Activated naive CD4-positive, alpha-beta T cell treated with anti-CD3 and anti-CD28 coated beads for 36 hours (primary cell): ENCODE data around the gene BAG5. TPM values are rescaled to one million over a fixed set of nuclear protein-coding genes. Genes with fewer than 3 reads are reported as not detected.
"Not testable (repeated sequence)": the region's sequence is repeated elsewhere in the genome, so short reads cannot be mapped to it uniquely, and the experiment has no call there.

Experiments used
- CTCF ChIA-PET: fragments of 350-600 bp; sonication (Branson Sonifier 250); formaldehyde crosslinking; loops from one replicate; lab custom pipeline; 2021; ENCODE audit warnings: antibody characterized with exemption; lab: Charles Lee
- DNase-seq: peaks from one replicate; pipeline ENCODE4 v3.0.0-alpha.2; 2020
- H3K27ac Mint-ChIP-seq: one replicate; pipeline ENCODE4 v1.8.0; 2021; ENCODE audit warnings: mild to moderate bottlenecking, mixed read lengths
- H3K27me3 Mint-ChIP-seq: one replicate; pipeline ENCODE4 v1.8.0; 2021; ENCODE audit warnings: low read depth, mixed read lengths
- H3K36me3 Mint-ChIP-seq: one replicate; pipeline ENCODE4 v1.8.0; 2021; ENCODE audit warnings: low read depth, mixed read lengths
- H3K4me1 Mint-ChIP-seq: one replicate; pipeline ENCODE4 v1.8.0; 2021; ENCODE audit warnings: low read depth, mixed read lengths
- H3K4me3 Mint-ChIP-seq: one replicate; pipeline ENCODE4 v1.8.0; 2021; ENCODE audit warnings: mild to moderate bottlenecking, moderate library complexity, mixed read lengths
- H3K9me3 Mint-ChIP-seq: one replicate; pipeline ENCODE4 v1.8.0; 2021; ENCODE audit warnings: mixed read lengths
- intact Hi-C: fragments of 100-400 bp; cut with micrococcal nuclease; formaldehyde crosslinking; loops from one replicate; pipeline ENCODE4 v1.15.1; 2023
- total RNA-seq, 2 experiments: library from RNA; stranded (reverse); gene quantifications; one replicate each; pipeline ENCODE4 v1.2.3, GENCODE V29; 2021

The BAG5 gene, protein sequence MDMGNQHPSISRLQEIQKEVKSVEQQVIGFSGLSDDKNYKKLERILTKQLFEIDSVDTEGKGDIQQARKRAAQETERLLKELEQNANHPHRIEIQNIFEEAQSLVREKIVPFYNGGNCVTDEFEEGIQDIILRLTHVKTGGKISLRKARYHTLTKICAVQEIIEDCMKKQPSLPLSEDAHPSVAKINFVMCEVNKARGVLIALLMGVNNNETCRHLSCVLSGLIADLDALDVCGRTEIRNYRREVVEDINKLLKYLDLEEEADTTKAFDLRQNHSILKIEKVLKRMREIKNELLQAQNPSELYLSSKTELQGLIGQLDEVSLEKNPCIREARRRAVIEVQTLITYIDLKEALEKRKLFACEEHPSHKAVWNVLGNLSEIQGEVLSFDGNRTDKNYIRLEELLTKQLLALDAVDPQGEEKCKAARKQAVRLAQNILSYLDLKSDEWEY
- 10 to 100 TPM; 15.5 to 16.6 TPM for total RNA-seq

DNA sequence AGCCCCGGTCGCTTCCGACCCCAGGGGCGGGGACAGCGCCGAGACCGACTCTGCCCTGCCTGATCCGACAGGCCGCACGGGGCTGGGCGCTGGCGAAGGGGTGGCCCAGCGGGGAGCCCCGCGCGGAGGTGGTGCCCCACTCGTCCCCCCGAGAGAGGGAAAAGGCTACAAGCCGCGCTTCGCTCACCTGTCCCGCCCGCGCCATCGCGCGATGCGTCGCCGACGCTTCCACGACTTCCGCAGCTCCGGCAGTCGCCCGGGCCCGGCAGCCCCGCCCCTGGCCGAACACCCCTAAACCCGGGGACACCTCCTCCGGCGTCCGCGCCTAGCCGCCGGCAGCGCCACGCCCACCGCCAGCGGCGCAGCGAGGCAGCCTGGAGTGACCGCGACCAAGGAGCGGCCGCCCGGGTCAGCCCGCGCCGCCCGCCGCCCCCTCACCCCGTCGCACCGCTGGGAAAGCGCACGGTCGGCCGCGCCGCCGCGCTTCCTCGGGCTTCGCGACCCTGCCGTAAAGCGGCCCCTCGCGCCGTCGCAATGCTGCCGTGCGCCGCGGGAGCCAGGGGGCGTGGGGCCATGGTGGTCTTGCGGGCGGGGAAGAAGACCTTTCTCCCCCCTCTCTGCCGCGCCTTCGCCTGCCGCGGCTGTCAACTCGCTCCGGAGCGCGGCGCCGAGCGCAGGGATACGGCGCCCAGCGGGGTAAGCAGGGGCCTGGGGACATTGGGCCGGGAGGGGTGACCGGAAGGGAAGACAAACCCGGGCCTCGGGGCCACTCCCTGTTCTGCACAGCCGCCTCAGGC lies at the start of gene BAG5, which contains the start of gene COA8:
TSS of gene BAG5 (minus strand) at position 229 of the 797 bp plus-strand sequence. CDS start 1,493 bp downstream, outside the sequence.
TSS of gene COA8 (plus strand) at position 532 of the 797 bp plus-strand sequence. CDS start at position 574, 42 bp downstream.
- peak; percentile 90 for DNase-seq
- intact Hi-C loops = loop anchor here (2.0 to 5.0 kb wide), 5 partner anchors 34 to 360 kb away; partner anchors contain the start of genes KLC1, MARK3, TRMT61A and XRCC3
- Mint-ChIP-seq H3K27ac (peak within 1 kb of the TSS; percentile 91), H3K4me3 (peak within 1 kb of the TSS; percentile 89), H3K27me3 (no peaks in the 10 kb centered on the region), H3K4me1 (peaks cover 65% of the 10 kb centered on the region), H3K36me3 (peaks cover 21% of the 10 kb centered on the region), H3K9me3 (no peaks in the 10 kb centered on the region)
- CTCF ChIA-PET = interaction anchor here (1.4 to 1.6 kb wide), 3 partner anchors 11 to 61 kb away, joined by 3 to 8 read pairs (median 4); no protein-coding TSS in a partner anchor

DNA sequence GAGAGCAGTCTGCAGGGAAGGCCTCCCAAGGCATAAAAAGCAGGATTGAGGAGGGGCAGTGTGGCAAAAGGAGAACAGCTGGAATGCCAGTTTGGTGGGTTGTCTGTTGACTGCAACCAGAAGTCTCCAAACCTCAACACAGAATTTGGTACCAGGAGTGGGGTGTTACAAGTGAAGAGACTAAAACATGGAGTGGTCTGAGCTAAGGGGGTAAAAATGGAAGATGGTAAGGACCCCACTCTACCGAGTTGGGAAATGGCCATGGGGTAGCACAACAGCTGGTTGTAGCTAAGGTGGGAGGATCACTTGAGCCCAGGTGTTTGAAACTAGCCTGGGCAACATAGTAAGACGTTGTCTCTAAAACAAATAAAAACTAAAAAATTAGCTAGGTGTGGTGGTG lies 48.8 kb upstream of the BAG5 start:
- Mint-ChIP-seq H3K4me1 (peaks cover 16% of the 10 kb centered on the region), H3K4me3 (no peak overlapping the region), H3K9me3 (peaks cover 11% of the 10 kb centered on the region), H3K36me3 (peaks cover 5% of the 10 kb centered on the region), H3K27ac (no peak overlapping the region), H3K27me3 (peaks cover 3% of the 10 kb centered on the region)
- CTCF ChIA-PET = interaction anchor here (0.6 kb wide), 1 partner anchor 523 kb away, joined by 3 read pairs; no protein-coding TSS in a partner anchor
- DNase-seq = no peak
- intact Hi-C loops = no loop called here

DNA sequence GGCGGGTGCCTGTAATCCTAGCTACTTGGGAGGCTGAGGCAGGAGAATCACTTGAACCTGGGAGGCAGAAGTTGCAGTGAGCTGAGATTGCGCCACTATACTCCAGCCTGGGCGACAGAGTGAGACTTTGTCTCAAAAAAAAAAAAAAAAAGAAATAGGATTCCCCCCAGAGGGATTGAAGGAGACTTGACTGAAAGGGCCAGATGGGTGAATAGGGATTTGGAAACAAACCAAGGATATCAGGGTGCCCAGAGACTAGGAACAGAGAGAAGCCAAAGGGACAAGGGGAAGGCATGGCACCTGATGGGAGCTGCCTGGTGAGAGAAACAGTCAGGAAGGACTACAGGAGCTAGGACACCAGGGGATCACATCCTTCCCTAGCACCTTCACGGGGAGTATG lies 46.6 kb upstream of the BAG5 start:
- peaks cover 16% of the 10 kb centered on the region for H3K4me1 Mint-ChIP-seq
- CTCF ChIA-PET, intact Hi-C loops: not testable (repeated sequence)

DNA sequence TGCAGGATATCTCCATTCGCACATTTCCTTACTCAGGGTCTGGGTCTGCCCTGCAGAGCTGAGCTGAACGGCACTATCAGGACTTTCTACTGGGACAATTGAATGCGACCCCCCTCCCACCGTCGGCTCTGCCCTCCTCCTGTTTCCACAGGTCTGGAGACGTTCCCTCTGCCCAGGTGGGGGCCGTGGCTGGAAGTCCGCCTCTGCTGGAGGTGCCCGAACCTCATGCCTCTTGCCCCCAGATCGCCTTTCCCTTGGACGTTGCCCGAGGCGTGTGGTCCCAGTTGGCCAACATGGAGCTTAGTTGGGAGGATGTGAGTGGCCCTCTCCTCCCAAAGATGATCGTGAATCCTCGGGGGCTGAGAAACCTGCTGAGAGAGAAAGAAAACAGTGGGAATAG lies 45.4 kb upstream of the BAG5 start:
- peaks cover 16% of the 10 kb centered on the region for H3K4me1 Mint-ChIP-seq
- H3K27ac Mint-ChIP-seq = no peak overlapping the region
- intact Hi-C loops = no loop called here
- H3K36me3 Mint-ChIP-seq = peaks cover 5% of the 10 kb centered on the region
- peaks cover 11% of the 10 kb centered on the region for H3K9me3 Mint-ChIP-seq
- CTCF ChIA-PET = interaction anchor here (1.0 kb wide), 1 partner anchor 21 kb away, joined by 3 read pairs; the partner anchor contains the start of gene KLC1
- no peak for DNase-seq
- H3K27me3 Mint-ChIP-seq = peaks cover 3% of the 10 kb centered on the region
- H3K4me3 Mint-ChIP-seq = peak overlapping the region; percentile 61

More for the DNA sequence above, 46.6 kb upstream of the BAG5 start:
- H3K4me3 Mint-ChIP-seq, H3K36me3 Mint-ChIP-seq, H3K27ac Mint-ChIP-seq, DNase-seq, H3K27me3 Mint-ChIP-seq: not testable (repeated sequence)
- peaks cover 11% of the 10 kb centered on the region for H3K9me3 Mint-ChIP-seq

DNA sequence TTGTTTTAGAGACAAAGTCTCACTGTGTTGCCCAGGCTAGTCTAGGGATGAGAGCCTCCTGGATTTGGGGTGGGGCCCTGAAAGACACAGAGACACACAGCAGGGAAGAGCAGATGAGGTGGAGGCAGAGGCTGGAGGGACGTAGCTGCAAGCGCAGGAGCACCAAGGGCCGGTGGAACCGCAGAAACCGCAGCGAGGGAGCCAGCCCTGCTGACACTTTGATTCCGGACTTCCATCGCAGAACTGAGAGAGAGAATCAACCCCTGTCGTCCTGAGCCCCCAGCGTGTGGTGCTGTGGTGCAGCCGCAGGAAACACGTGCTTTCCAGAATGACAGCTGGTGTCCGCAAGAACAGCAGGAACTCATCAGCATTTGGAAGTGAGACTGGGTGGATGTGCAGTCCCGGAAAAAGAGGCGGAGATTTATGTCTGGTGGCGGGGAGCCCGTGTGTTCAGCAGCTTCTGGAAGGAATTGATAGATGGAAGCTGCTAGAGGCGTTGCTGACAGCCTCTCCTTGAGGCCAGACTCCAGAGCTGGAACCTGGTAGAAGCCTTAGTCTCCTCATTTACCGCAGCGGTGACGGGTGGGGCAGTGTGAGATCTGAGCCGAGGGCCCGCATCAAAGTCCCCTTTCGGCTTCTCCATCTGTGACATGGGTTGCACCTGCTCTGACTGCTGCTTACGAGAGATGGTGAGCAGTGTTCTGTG lies 44.7 kb upstream of the BAG5 start:
- peaks cover 11% of the 10 kb centered on the region for H3K9me3 Mint-ChIP-seq
- peaks cover 5% of the 10 kb centered on the region for H3K36me3 Mint-ChIP-seq
- peaks cover 16% of the 10 kb centered on the region for H3K4me1 Mint-ChIP-seq
- peaks cover 3% of the 10 kb centered on the region for H3K27me3 Mint-ChIP-seq
- H3K27ac Mint-ChIP-seq = no peak overlapping the region
- CTCF ChIA-PET = interaction anchor here (1.0 kb wide), 1 partner anchor 22 kb away, joined by 3 read pairs; the partner anchor contains the start of gene KLC1
- H3K4me3 Mint-ChIP-seq = peak overlapping the region; percentile 61
- intact Hi-C loops = no loop called here
- peak; percentile 73 for DNase-seq

DNA sequence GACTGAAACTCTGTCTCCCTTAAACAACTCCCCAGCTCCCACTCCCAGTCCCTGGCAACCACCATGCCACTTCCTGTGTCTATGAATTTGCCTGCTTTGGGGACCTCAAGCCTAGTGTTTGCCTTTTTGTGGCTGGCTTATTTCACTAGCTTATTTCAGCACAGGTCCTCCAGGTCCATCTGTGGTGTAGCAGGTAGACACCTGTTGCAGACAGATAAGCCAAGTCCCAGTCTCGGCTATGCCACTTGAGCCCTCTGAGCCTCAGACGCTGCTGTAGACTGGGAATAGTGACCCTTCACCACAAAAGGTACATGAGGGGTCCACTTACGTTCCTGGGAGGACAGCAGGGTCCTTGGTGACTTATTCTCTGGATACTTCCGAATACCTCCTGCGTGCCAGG lies 42.2 kb upstream of the BAG5 start:
- CTCF ChIA-PET = no interaction called here
- DNase-seq = no peak
- peaks cover 16% of the 10 kb centered on the region for H3K4me1 Mint-ChIP-seq
- H3K36me3 Mint-ChIP-seq = no peaks in the 10 kb centered on the region
- intact Hi-C loops = no loop called here
- peaks cover 3% of the 10 kb centered on the region for H3K27me3 Mint-ChIP-seq
- H3K4me3 Mint-ChIP-seq = no peak overlapping the region
- H3K9me3 Mint-ChIP-seq = no peaks in the 10 kb centered on the region
- no peak overlapping the region for H3K27ac Mint-ChIP-seq

DNA sequence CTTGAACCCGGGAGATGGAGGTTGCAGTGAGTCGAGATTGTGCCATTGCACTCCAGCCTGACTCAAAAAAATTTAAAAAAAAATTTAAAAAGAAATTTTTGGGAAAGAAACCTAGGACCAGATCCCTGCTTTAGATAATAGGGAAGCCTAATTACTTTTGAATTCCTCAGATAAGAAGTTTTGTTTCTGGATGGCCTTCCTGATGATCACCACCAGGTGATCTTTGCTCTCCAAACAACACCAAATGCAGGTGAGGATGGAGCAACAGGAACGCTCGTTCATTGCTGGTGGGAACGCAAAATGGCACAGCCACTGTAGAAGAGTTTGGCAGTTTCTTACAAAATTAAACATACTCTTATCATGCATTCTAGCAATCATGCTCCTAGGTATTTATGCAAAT lies 38.0 kb upstream of the BAG5 start:
- no peak overlapping the region for H3K27ac Mint-ChIP-seq
- H3K36me3 Mint-ChIP-seq = no peaks in the 10 kb centered on the region
- intact Hi-C loops = no loop called here
- no peaks in the 10 kb centered on the region for H3K9me3 Mint-ChIP-seq
- CTCF ChIA-PET = interaction anchor here (0.6 kb wide), 1 partner anchor 49 kb away, joined by 4 read pairs; no protein-coding TSS in a partner anchor
- no peak overlapping the region for H3K4me3 Mint-ChIP-seq
- H3K27me3 Mint-ChIP-seq = no peaks in the 10 kb centered on the region
- no peak for DNase-seq
- no peaks in the 10 kb centered on the region for H3K4me1 Mint-ChIP-seq

DNA sequence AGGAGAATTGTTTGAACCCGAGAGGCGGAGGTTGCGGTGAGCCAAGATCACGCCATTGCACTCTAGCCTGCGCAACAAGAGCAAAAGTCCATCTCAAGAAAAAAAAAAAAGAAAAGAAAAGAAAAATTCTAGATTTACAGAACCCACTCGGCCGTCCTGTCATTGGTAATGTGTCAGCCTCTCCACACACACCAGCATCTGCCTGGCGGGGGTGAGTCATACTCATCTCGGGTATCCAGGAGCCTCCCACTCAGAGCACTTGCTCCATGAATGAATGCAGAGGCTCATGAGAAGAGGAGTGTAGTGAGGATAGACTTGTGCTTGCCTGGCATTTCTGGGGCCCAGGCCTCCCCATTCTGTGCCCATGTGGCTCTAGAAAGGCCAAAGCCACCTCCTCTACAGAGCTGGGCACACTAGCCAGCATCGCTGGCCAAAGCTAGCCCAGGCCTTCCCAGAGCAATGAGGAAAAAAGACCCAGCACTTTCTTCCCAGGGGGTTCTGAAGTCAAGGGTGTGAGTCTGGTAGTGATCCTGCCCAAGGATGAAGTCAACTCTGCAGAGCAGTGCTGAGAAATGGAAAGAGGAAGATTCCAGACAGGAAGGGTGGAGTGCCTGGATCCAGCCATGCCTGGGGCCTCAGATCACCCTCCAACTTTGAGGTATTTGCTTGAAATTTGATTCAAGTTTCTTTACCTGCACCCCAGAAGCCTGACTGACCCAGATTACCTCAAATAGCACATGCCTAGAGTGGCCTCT lies 35.3 kb upstream of the BAG5 start:
- intact Hi-C loops = no loop called here
- Mint-ChIP-seq H3K9me3 (no peaks in the 10 kb centered on the region), H3K27ac (no peak overlapping the region), H3K27me3 (no peaks in the 10 kb centered on the region), H3K36me3 (no peaks in the 10 kb centered on the region), H3K4me3 (no peak overlapping the region), H3K4me1 (peaks cover 3% of the 10 kb centered on the region)
- no peak for DNase-seq
- CTCF ChIA-PET = interaction anchor here (0.6 kb wide), 1 partner anchor 303 kb away, joined by 3 read pairs; no protein-coding TSS in a partner anchor

DNA sequence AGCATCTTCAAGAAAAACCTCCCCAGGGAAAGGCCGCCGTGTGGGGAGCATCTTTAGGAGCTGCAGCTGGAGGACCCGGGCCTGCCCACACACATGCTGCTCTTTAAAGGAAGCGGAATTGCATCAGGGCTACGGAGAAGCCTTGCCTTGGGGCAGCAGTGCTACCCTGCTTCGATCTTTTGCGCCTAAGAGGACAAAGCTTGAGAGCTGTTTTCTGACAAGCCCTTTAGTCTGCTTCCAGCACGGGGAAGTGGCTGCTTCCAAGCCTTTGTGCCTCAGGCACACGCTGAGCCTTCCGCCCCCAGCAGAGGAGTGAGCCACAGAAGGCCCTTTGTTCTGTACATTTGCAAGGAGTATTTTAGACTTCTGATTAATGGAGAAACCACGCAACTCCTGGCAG lies 31.8 kb upstream of the BAG5 start:
- Mint-ChIP-seq H3K9me3 (no peaks in the 10 kb centered on the region), H3K27ac (no peak overlapping the region), H3K27me3 (no peaks in the 10 kb centered on the region), H3K4me3 (no peak overlapping the region), H3K36me3 (no peaks in the 10 kb centered on the region), H3K4me1 (peaks cover 3% of the 10 kb centered on the region)
- CTCF ChIA-PET = interaction anchor here (0.7 to 0.8 kb wide), 2 partner anchors 10 to 20 kb away, joined by 3 to 4 read pairs; no protein-coding TSS in a partner anchor
- no peak for DNase-seq
- intact Hi-C loops = no loop called here

DNA sequence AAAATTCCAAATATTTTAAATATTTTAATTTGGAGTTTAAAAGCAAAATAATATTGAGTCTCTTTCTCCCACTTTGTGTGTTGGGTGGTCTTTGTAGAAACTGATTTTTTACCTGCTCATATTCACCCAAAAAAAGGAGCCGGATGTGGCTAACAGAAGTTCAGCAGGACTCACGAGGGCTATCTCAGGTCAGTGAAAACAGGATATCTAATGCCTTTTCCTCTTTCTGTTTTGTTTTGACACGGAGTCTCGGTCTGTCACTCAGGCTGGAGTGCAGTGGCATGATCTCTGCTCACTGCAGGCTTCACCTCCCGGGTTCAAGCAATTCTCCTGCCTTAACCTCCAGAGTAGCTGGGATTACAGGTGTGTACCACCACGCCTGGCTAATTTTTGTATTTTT lies 31.1 kb upstream of the BAG5 start:
- Mint-ChIP-seq H3K9me3 (no peaks in the 10 kb centered on the region), H3K27me3 (no peaks in the 10 kb centered on the region), H3K36me3 (no peaks in the 10 kb centered on the region), H3K27ac (no peak overlapping the region), H3K4me1 (peaks cover 3% of the 10 kb centered on the region), H3K4me3 (no peak overlapping the region)
- intact Hi-C loops = no loop called here
- CTCF ChIA-PET = interaction anchor here (0.7 to 0.8 kb wide), 3 partner anchors 9 to 22 kb away, joined by 3 to 5 read pairs (median 4); no protein-coding TSS in a partner anchor
- DNase-seq = no peak

DNA sequence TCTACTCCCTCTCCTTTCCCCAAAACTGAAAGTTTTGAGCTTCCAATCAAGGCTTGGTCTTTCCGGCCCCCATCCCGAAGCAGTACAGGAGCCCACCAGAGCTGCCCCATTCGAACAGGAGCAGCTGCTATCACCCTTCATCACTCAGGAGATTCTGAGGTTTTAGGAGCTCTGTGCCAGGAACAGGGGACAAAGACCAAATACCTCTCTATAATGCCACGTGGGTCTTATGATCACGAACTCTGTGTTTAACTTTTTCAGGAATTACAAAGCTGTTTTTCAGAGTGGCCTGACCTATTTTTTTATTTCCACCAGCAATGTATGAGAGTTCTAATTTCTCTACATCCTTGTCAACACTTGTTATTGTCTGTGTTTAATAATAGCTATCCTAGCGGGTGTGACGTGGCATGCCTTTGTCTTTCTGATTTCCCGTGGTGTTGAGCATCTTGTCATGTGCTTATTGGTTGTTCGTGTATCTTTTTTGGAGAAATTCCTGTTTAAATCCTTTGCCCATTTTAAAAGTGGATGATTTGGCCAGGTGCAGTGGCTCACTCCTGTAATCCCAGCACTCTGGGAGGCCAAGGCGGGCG lies 22.0 kb upstream of the BAG5 start:
- Mint-ChIP-seq H3K4me1 (no peaks in the 10 kb centered on the region), H3K9me3 (no peaks in the 10 kb centered on the region), H3K27me3 (no peaks in the 10 kb centered on the region), H3K4me3 (no peak overlapping the region), H3K36me3 (peaks cover 2% of the 10 kb centered on the region), H3K27ac (no peak overlapping the region)
- intact Hi-C loops = no loop called here
- no peak for DNase-seq
- CTCF ChIA-PET = interaction anchor here (0.8 kb wide), 1 partner anchor 10 kb away, joined by 4 read pairs; no protein-coding TSS in a partner anchor
